Fibroblast of villous mesenchyme (primary cell): ENCODE data around the gene GRHL1. TPM values are rescaled to one million over a fixed set of nuclear protein-coding genes. Genes with fewer than 3 reads are reported as not detected.

ENCODE experiments used
- DNase-seq: peaks from one replicate; pipeline ENCODE4 v3.0.0-alpha.2; 2010; ENCODE audit warnings: low read depth
- H3K4me3 ChIP-seq: 2 replicates; pipeline ENCODE4 v1.5.1; 2011; ENCODE audit warnings: low read depth, mild to moderate bottlenecking, low read length
- total RNA-seq: library from RNA; depleted of rRNA; stranded (reverse); fragments of >200 nt; gene quantifications from 2 replicates; pipeline ENCODE4 v1.2.3, GENCODE V29; 2012
- TF ChIP-seq, protein P1 (sequence below): IDR thresholded peaks from 2 replicates; pipeline ENCODE4 v1.5.1; 2012; ENCODE audit warnings: low read depth, mild to moderate bottlenecking, low read length; ENCODE audit not compliant: insufficient read depth

The GRHL1 gene
- total RNA-seq, 1 donor, result 1.7 TPM

DNA sequence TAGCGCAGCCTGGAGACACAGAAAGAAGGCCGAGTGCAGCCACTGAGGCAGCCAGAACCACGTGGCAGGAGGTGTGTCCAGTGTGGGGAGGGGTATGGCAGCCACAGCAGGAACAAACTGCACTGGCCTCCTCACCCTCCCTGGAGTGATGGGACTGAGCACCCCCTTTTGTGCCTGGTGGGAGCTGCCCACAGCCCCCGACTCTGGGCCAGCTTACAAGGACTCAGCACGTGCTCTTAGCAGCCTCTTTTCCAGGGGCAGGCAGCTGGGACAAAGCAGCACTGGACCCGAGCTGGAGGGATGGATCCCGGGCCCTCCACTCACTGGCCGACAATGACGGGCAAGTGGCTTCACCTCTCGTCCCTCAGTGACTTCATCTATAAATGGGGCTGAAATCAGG lies 86.6 kb downstream of the GRHL1 start:
- H3K4me3 ChIP-seq, result no peak overlapping the region
- no peak for DNase-seq
- TF ChIP-seq, protein P1, sequence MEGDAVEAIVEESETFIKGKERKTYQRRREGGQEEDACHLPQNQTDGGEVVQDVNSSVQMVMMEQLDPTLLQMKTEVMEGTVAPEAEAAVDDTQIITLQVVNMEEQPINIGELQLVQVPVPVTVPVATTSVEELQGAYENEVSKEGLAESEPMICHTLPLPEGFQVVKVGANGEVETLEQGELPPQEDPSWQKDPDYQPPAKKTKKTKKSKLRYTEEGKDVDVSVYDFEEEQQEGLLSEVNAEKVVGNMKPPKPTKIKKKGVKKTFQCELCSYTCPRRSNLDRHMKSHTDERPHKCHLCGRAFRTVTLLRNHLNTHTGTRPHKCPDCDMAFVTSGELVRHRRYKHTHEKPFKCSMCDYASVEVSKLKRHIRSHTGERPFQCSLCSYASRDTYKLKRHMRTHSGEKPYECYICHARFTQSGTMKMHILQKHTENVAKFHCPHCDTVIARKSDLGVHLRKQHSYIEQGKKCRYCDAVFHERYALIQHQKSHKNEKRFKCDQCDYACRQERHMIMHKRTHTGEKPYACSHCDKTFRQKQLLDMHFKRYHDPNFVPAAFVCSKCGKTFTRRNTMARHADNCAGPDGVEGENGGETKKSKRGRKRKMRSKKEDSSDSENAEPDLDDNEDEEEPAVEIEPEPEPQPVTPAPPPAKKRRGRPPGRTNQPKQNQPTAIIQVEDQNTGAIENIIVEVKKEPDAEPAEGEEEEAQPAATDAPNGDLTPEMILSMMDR, result no peak

DNA sequence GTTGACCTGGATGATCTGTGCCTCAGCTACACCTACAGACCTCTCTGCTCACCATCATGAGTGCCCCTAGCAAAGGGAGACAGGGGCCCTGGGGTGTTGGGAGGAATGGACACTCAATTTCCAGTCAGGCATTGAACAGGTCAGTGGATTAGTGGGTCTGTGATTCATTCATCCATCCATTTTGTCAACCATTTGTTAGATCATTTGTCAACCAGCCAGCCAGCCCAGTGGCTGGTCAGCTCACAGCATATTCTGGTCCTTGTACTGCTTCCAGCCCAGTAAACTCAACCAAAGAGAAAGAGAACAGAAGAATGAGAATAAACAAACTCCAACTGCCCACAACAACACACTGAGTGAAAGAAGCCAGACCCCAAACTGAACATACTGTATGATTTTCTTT lies 87.2 kb downstream of the GRHL1 start:
- no peak overlapping the region for H3K4me3 ChIP-seq
- DNase-seq, result no peak
- TF ChIP-seq, protein P1, result no peak

DNA sequence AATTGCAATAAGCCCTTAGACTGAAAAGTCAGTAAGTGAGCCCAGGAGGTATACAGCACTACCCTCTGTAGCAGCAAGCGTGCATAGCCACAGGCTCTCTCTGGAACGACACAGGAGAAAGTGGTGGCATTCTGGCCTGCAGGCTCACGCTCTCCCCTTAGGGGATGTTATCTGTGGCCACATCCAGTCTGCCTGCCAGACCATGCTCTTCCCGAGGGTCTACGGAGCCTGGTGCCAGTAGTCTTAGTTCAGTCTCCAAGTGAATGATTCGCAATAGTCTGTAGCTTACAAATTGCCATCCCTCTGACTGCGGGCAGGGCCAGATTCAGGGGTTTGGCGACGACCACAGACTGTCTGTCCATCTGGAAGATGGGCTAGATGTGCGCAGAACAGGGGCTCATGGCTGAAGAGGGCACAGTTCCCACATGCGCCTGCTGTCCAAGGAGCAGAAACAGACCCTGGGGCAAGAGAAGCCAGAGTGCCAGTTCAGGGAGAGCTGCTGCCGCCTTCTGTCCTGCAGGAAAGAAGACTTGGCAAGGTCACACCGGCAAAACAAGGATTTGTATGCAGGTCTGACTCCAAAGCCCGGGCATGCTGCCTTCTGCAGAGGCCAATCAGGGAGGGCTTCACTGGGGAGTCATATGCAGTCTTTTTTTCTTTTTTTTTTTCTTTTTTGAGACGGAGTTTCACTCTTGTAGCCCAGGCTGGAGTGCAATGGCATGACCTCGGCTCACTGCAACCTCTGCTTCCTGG lies 88.3 kb downstream of the GRHL1 start:
- H3K4me3 ChIP-seq, result no peak overlapping the region
- TF ChIP-seq, protein P1, result no peak
- DNase-seq, result no peak

DNA sequence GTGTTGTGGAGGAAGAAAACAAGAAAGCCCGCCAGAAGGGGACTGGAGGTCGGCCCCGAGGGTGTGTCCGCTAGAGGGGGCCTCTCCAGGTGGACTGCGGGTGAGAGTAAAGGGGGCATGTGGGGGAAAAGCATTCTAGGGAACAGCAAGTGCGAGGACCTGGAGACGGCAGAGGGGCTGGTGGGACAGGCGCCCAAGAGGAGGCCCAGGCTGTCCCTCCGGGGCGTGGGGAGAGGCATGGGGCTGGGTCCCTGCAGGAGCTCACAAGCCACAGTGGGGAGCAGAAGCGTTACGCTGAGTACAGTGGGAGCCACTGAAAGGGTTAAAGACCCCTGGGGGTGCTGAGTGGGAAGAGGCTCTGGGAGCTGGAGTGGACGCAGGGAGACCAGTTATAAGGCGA lies 90.2 kb downstream of the GRHL1 start:
- DNase-seq, result no peak
- TF ChIP-seq, protein P1, result no peak
- peak overlapping the region; percentile 66 for H3K4me3 ChIP-seq

DNA sequence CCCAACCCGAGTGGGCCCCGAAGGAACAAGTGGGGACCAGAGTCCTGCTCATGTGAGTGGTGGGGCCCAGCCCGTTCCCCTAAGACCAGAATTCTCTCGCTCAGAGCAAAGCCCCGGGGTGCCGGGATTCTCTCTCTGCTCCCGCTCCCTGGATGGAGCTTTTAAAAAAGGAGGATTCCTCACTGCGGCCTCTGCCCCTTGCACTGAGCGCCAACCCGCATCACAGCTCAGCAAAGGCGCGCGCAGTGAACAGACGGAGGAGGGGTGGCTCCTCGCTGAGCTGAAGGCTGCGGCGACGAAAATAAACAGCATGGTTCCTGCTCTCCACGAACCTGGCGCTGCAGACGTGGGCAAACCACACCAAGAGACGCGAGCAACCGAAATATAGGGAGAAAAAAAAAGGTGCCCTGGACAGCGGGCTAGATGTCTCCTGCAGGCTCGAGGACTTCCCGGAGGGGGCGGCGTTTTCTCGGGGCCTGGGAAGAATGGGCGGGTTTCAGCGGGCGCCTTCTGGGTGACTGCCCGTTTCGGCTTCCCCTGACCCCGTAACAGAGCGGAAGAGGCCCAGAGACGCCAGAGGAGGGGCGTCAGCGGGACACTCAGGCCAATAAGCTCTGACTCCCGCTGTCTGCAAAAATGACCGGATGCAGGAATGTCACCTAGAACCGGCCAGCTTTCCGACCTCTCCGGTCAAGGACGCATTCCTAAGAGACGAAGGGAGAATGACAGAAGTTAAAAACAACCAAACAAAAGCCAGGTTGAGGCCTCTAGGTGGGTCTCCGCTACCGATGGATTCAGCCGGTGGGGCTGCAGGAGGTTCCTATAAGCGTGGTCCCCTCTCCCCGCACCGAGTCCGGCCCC lies 91.0 kb downstream of the GRHL1 start:
- peak overlapping the region; percentile 66 for H3K4me3 ChIP-seq
- TF ChIP-seq, protein P1, result peak; percentile 26

DNA sequence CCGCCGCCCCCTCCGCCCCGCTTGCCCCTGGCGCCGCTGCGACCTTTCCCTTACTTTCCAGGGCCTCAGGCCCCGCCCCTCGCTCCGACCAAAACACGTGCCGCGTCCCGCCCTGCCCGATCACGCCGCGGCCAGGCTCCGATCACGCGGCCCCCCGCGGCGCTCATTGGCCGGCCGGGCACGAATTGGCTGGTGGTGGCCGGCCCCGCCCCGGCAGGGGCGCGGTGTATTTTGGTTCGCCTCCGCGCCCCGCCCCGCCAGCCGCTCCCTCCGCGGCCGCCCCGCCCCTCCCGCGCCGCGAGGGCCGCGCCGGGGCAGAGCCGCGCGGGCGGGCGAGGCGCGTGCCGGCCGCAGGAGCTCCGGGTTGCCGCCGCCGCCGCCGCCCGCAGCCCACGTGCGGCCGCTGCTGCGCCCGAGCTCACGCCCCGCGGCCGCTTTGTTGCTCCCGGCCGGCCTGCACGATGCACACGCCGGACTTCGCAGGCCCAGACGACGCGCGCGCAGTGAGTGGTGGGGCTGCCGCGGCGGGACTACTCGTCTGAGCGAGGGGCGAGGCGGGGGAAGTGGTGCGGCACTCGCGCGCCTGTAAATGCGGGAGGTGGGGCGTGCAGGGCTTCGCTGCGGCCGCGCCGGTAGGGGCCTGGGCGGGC lies 91.9 kb downstream of the GRHL1 start, which contains the start of gene KLF11:
TSS of gene KLF11 (plus strand) at position 295 of the 650 bp plus-strand sequence. CDS start at position 462, 167 bp downstream.
- peak within 1 kb of the TSS; percentile 71 for H3K4me3 ChIP-seq
- peak; percentile 93 for DNase-seq

More for the DNA sequence above, 91.0 kb downstream of the GRHL1 start:
- peak; percentile 92 for DNase-seq

More for the DNA sequence above, 91.9 kb downstream of the GRHL1 start, which contains the start of gene KLF11:
- TF ChIP-seq, protein P1, result no peak
